Ammon's horn (tissue), 1 donor: ENCODE measurements around the gene TRIM65.
"Not testable (repeated sequence)": the region's sequence is repeated elsewhere in the genome, so short reads cannot be mapped to it uniquely, and the experiment has no call there.

Experiments used
- DNase-seq: peaks from one replicate; pipeline ENCODE4 v3.0.0-alpha.2; 2016; ENCODE audit warnings: low spot score

The TRIM65 gene

DNA sequence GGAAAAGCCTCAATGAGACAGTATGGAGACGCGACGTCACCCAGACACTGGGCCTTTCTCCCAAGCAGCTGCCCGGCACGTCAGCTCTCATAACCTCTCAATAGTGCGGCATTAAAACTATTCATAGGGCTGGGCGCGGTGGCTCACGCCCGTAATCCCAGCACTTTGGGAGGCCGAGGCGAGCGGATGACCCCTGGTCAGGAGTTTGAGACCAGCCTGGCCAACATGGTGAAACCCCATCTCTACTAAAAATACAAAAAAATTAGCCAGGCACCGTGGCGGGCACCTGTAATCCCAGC, 45.1 kb downstream of the TRIM65 start:
- not testable (repeated sequence) for DNase-seq

DNA sequence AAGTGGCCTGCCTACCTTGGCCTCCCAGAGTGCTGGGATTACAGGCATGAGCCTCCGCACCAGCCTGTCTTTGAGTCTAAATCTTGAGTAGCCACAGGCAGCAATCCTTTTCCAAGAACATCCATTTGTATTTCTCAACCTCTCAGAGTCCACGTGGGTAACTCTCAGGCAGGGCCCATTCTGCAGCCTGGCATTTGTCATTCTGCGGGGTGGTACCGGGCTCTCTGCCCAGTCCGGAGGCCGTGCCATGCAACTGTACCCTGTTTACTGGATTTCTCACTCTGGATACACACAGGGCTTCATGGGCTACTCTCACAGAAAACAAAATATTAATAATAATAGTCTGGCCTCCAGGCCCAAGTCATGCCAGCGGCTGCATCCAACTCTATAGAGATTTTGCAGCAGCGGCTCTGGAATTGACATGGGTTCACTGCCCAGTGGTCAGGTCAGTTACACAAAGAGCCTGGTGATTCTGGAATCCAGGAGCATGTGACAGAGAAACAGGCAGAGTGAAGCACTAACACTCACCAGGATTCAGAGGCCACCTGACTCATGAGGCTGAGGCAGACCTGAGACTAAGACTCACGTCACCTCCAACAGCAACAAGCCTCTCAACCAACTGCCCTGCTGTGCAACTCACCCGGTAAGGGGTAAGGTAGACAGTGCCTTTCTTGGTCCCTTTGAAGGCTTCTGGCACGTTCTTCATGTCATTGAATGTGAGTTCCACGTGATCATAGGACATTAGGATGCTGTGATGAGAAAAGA, 45.6 kb downstream of the TRIM65 start:
- DNase-seq: peak; percentile 73

DNA sequence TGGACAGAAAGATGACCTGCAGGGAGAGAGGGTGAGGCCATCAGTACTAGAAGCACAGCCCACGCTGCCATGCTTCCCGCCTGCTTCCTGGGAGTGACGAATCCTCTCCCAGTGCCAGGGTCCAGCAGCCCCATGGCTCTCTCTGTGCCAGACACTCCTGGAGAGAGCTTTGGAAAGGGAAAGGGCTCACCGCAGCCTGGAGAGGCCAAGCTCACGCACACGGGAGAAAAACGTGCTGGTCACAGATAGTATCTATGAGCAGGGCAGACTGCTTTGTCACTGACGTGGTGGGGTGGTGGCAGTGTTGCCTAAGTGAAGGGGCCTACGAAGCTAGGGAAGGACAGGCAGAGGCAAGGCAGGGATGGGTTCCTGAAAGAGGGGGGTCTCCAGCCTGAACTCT, 47.0 kb downstream of the TRIM65 start:
- no peak for DNase-seq

DNA sequence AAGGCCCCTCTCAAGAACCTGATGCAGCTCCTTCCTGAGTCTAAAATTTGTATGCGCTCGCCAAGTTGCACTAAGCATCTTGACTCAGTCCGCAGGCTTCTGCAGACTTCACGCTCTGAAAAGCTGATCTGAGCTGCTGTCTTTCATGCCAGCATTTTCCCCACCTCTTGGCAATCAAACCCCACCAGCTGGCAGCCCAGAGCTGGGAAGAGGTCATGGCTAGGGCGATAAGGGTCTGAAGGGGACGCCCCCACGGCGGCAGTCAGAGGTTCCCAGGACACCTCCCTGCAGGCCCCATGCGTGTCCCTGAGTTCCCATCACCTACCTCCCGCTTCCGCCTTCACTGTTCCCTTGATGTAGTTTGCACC, 47.5 kb downstream of the TRIM65 start:
- DNase-seq: no peak

DNA sequence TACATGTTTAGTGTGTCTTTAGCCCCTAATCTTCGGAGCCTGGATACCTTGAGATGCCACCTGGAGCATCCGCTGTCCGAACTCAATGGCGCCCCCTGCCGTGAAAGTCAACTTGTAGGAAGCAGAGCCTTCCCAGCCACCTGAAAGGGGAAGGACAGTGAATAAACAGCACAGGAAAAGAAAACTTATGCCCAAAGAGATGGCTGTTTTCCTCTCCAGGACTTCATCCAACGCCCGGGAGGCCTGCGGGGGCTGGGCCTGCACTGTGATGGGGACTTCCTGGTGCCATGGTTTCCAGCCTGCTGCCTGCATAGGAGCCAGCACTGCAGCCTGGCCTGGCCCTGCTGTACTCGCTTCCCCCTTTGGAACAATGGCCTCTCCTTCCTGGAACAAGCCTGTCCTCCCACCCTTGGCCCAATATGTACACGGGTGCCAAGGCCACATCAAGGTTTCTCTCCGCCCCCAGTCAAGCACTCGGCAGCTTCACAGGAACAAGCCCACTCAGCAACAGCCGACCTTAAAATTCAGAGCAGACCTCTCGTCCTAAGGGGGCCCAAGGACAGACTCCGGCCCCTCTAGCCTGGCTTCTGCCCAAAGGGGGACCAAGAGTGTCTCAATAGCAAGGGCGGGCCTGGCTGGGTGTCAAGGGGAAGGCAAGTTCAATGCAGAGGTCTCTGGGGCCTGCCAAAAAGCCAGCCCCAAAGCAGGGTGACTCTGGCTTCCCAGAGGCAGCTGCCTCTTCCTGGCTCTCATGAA, 48.0 kb downstream of the TRIM65 start:
- peak; percentile 82 for DNase-seq

DNA sequence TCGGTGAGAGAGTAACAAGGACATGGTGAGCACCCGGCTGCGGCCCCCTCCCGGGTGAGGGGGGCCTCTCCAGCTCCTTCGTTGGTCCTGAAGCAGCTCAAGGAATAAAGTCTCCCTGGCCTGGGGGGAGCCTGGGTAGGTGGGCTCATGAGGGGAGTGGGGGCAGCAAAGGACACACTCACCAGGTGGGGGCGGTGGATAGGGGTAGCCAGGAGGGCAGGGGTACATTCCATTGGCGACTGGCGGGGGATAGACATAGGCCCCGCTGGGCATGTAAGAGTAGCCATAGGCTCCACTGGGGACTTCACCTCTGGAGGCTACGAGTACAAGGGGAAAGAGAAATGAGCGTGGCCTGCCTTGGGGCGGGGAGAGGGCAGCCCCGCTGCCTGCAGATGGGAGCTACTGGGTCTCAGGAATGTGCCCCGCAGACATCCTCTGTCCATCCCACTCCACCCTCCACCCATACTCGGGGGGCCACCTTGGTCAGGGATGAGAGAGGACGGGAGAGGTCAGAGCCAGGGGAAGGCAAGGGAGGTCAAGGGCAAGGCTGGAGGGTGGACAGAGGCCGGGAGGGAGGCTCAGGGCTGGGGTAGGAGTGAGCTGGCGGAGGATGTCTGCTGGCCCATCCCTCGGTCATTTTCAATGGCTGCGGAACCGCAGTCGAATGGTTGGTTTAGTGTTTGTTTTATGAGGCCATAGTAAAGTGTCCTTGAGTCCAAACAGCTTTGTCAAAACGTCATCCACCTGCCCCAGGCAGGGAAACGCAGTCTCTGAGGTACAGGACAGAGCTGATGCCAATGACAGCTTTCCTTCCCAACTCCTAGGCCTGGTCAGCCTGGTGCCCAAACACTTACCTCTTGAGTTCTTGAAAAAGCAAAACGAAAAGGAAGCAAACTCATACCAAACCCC, 48.9 kb downstream of the TRIM65 start:
- no peak for DNase-seq

DNA sequence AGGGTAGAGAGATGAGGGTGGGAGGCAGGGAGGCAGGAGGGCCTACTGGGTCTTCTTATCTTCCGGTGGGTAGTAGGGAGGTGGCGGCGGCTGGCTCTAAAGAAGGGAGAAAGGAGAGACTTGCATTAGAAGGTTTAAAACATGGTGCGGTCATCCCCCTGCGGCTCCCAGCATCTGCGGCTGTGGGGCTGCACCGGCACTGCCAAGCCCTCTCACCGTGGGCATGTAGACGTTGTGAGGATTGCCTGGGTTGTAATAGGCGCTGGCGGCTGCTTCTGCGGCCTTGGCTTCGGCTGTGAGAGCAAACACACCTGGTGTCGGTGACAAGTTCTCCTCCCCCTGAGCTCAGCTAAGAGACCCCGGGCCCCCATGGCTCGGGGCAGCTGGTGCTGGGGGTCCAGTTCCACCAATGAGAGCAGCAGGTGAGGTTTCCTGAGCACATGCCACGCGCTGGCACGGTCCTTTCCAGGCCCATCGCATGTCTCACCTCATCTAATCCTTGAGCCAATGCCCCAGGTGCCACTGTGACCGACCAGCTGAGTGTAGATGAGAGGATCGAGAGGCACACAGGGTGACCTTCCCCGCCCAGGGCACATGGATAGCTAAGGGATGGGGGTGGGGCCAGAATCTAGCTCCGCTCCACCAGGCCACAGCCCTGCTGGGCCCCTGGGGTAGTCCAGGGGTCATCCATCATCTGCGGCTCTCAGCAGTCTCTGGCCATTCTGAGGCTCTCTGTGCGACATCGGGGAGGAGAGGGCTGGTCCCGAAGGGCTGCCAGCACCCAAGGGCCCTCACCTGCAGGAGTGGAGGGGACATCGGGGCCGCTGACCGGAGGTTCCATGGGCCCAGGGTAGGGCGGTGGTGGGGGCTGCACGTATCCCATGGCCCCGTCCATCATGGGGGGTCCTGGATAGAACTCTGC, 49.8 kb downstream of the TRIM65 start:
- no peak for DNase-seq

DNA sequence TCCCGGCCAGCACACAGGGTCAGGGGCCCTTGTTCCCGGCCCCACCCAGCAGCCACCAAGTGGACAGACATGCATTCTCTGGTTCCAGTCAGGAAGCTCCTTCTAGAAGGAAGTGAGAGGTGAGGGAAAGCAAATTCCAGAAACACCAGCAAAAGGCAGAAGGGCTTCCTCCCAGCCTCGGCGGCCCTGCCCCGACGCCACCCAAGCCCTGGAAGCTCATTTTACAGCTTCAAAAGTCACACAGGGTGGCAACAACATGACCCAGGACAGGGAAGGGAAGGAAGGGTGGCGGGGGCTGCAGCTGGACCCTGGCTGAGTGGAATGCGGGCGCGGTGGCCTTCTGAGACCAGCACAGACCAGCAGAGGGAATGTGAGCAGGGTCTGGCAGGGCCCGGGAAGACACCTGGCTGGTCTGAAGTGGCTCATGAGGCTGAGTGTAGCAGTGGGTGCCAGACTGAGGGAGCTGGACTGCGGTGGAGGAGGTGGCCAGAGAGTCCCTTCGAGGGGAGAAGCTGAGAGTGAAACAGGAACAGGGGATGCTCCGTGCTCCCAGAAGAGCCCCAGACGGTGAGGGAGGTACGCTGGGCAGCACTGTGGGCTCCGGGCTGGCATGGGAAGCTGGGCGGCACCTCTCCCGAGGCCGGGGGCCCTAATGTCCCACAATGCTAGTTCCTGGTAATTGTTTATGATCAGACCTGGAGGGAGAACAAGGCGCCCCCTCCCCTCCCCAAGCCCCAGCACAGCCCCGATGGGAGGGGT, 50.6 kb downstream of the TRIM65 start:
- no peak for DNase-seq

DNA sequence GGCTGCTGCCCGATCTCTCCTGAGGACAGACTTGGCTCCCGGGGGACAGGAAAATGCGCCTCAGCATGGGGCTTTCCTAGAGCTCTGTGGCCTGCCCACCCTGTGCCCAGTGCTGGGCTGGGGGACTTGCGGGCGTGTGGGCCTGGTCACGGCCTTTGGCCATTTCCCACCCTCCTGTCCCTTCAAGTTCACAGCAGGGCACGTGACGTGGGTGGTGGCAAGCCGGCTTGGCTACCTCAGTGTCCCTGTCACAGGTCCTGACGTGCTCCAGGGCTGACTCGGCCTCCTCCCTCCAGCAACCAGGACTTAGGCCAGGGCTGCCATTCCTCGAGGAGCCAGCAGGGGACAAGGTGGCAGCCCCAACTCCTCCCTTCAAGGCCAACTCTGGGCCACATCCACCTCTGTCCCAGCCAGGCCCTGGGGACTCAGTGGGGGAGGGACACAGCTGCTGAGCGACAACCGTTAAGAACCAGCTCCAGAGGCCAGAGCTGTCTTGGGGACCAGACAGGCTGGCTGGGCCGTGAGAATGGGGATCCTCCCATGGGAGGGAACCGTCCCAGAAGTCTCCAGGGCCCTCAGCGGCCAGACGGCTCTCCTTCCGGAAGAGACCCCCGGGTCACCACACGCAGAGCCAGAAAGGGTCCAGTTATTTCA, 51.6 kb downstream of the TRIM65 start:
- DNase-seq: peak; percentile 82

DNA sequence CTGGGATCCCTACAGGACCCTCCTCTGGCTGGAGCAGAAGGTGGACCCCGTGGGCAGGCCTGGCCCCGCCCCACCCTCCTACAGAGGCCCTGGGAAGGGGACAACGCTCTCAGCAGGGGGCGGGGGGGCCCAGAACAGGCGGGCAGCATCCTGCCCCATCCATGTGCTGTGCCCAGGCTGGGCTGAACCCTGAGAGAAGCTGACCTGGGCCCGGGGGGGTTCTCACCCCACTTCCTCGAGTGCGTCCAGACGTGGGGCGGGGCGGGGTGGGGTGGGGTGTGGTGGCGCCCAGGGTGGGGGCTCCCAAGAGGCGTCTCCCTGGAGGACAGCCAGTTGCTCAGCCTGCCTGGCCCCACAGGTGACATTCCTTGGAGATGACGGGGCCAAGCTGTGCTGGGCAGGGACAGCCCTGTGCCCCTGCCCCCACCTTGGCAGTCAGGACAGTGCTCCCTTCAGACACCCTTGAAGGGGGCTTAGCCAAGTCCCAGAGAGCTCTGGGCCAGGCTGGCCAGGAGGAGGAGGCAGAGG, 52.2 kb downstream of the TRIM65 start:
- DNase-seq: no peak

DNA sequence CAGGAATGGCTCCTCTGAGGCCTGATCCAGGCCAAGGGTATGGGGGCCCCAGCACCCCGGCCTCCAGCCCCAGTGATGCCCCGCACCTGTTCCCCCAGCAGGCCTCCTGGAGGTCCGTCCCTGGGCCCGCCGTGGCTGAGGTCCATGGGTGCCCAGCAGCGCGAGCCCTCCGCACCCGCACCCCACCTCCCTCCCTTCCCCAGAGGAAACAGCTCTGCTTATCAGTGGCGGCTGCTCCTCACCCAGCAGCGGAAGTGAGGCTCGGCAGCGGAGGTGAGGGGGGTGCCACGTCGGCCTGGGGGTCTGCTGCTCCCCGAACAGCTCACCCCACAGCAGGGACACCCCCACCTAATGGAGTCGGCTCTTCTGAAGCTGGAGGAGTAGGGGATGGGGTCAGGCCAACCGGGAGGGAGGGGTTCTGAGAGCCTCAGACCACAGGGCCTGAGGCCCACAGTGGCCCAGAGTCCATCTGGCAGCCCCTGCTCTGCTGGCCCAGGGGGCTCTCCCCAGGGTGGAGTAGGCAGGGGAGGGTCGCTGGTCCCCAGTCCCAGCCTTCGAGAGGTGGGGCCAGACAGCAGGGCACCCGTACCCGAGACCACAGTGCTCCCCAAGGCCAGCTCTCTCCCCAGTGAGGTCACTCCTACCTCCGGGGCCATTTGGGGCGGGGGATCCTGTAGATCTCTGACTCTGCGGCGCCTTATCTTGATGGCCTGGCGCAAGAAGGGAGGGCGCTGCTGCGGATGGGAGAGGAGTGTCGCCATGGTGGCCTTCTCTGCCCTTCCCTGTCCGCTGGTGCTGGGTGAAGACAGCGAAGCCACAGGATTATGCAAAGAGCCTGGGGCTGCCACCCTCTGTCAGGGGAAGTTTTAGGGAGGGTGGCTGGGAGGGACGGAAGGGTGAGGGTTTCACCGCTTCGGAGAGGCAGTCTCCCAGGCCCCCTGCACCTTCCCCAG, 52.9 kb downstream of the TRIM65 start, which contains the start of gene UNC13D:
Gene UNC13D, minus strand, starts transcription at position 828 of the 953 bp plus-strand sequence. Its CDS starts 67 bp downstream, at position 761.
- no peak for DNase-seq

DNA sequence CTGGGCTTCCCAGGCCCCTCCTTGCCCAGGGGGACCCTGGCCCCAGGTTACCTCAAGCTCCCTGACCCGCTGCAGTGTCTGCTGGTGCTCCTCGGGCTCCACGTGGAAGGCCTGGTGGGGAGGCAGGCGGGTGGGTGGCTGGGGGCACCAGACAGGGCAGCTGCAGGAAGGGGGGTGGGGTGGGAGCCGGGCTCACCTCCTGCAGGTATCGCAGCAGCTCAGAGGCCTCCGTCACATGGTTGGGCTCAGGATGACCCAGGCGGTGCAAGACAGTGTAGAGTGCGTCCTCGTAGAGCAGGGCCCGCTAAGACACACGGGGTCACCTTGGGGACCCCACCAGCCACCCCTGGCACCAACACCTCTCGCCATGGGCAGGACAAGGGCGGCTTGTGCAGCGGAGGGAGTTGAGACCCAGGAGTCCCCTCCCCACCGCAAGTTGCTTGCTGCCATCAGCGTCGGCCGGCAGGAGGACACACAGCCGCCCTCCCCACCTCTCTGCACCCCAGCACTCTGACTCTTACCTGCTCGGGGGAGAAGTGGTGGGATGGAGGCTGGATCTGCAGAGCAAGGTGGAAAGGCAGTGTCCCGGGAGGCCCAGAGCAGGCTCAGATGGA, 53.7 kb downstream of the TRIM65 start:
- no peak for DNase-seq

DNA sequence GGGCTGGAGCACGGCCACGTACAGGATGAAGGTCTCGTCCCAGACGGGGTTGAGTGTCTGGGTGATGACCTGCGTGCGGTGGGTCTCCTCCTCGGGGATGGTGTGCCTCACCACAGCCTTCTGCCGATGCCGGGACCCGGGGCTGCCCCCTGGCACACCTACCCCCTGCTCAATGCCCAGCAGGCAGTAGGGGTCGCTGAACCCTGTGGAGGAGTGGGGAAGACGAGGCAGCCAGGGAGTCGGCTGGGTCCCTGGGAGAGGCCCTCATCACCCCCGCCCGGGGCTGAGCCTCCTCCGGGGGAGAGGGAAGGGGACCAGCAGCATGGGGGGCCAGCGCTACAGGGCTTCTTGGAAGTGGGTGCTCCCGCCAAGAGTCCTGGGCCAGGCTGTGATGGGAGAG, 54.3 kb downstream of the TRIM65 start:
- DNase-seq: no peak

DNA sequence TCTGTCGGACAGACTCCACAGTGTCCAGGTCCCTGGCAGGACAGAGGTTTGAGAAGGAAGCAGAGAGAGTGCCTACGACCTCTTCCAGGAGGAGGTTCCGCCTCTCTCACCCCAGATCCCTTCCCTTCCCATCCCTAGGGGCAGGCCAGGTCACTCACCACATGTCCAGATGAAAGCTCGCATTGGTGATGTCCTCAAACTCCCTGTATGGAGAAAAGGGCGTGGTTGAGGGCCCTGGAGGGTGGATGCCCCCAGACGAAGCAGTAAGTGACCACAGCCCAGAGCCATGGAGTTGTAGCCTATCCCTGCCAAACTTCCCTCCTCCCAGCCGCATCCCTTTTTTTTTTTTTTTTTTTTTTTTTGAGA, 56.0 kb downstream of the TRIM65 start:
- no peak for DNase-seq

DNA sequence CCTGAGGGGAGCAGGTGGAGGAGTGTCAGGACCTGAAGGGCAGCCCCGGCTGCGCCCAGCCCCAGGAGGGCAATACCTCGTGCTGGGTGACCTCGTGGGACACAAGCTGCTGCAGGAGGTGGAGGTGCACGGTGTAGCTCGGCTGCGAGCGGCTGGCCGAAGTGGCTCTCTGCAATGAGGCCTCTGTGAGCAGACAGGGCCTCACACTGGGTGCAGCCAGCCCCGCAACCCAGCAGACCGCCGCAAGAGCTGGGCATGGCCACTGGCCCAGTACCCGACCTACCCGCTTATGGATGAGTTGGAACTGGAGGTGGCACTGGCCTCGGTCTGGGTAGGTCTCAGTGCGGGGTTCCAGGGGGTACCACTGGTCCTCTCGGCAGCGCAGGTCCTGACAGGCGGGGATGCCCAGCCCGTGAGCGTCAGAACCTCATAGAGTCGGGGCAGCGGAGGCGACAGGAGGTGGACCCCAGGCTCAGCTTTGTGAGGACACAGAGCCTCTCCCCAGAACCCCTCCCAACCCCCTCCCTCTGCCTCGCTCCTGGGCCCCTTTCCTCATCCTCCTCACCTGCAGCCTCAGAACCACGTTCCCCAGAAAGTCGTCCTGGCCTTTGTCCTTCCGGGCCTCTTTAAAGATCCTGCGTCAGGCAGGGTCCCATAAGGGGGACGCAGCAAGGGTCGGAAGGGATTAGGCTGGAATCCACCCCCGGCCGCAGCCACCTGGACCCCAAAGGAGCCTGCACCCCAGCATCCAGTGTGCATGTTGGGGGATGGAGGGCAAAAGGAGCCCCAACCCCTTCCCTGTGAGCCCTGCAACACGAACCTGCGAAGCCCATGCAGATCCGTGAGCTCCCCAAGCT, 56.6 kb downstream of the TRIM65 start:
- no peak for DNase-seq
